Small intestine (tissue), 7 donors: ENCODE measurements around the gene SLC24A5. TPM values are rescaled to one million over a fixed set of nuclear protein-coding genes. Genes with fewer than 3 reads are reported as not detected.

Source experiments
- DNase-seq, 2 donors: peaks; one replicate each; pipeline versions ENCODE4 v3.0.0 to v3.0.0-alpha.2; 2013
- FAIRE-seq: peaks from 2 replicates; lab custom pipeline; 2012; peaks lifted over from hg19 to GRCh38; lab: Jason Lieb, UNC
- H3K27ac ChIP-seq, 3 donors: one replicate each; pipeline ENCODE4 v1.5.1; 2013; ENCODE audit warnings: low read length in 2 of 3, mild to moderate bottlenecking in 2 of 3, control low read depth in 1 of 3, inconsistent platforms in 1 of 3, low read depth in 1 of 3, moderate library complexity in 1 of 3
- H3K27me3 ChIP-seq, 3 donors: one replicate each; pipeline ENCODE4 v1.6.1; 2013; ENCODE audit warnings: low read length in 3 of 3, inconsistent platforms in 1 of 3; ENCODE audit not compliant: control insufficient read depth in 3 of 3, insufficient read depth in 3 of 3
- H3K36me3 ChIP-seq, 3 donors: one replicate each; pipeline ENCODE4 v1.6.1; 2013; ENCODE audit warnings: low read length in 3 of 3, inconsistent platforms in 1 of 3, low read depth in 1 of 3, mild to moderate bottlenecking in 1 of 3, moderate library complexity in 1 of 3; ENCODE audit not compliant: control insufficient read depth in 3 of 3, insufficient read depth in 2 of 3
- H3K4me1 ChIP-seq, 3 donors: one replicate each; pipeline ENCODE4 v1.6.1; 2013; ENCODE audit warnings: low read length in 2 of 3, inconsistent platforms in 1 of 3, low read depth in 1 of 3, mild to moderate bottlenecking in 1 of 3, moderate library complexity in 1 of 3; ENCODE audit not compliant: control insufficient read depth in 3 of 3, insufficient read depth in 2 of 3
- H3K4me3 ChIP-seq, 3 donors: one replicate each; pipeline ENCODE4 v1.5.1; 2013; ENCODE audit warnings: low read length in 3 of 3, control low read depth in 1 of 3, inconsistent platforms in 1 of 3, low read depth in 1 of 3, mild to moderate bottlenecking in 1 of 3, moderate library complexity in 1 of 3
- H3K9me3 ChIP-seq, 2 donors: one replicate each; pipeline ENCODE4 v1.6.1; 2013; ENCODE audit warnings: low read depth in 1 of 2, low read length in 1 of 2; ENCODE audit not compliant: control insufficient read depth in 2 of 2, insufficient read depth in 1 of 2
- whole genome bisulfite sequencing, 3 donors: extraction: QIAGEN DNeasy Blood & Tissue Kit; methylation state at CpG; one replicate each; pipeline ENCODE4 v1.1.7; 2013; 5-methylcytosine and 5-hydroxymethylcytosine counted together
- polyA plus RNA-seq, 4 donors: library from polyadenylated mRNA; stranded (reverse) in 3 of 4; unstranded in 1 of 4; fragments of 200-250 nt in 3 of 4; fragments of 120-200 nt in 1 of 4; gene quantifications; one replicate each; pipeline versions ENCODE4 v1.2.1 to v1.2.3, GENCODE V29; 2013
- donor health status: healthy with polysubstance abuse.
- donor health status: control.
- donor health status: control.
- donor health status: Bipolar disorder and iron deficiency.
- donor health status: healthy.

Gene SLC24A5
- polyA plus RNA-seq, 4 donors, result 0.03 TPM; not detected in 3

DNA sequence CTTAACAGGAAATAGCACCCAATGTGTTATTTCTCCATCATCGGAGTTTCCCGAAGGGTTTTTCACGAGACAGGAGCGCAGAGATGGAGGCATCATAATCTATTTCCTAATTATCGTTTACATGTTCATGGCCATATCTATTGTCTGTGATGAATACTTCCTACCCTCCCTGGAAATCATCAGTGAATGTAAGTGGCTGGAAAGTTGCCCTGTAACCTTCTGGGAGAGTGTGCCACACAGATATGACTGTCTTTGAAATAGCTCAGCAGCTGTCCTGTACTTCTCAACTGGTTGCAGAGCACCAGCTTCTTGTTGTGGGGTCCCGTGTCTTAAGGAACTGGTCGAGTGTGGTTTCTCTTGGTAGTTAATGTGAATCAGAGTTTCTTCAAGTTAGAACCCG lies 1.1 kb downstream of the SLC24A5 start:
- 79 to 86% (median 85%) methylated on average over 8 of the region's 8 CpGs for WGBS, 3 donors
- H3K9me3 ChIP-seq, result no peaks in the 10 kb centered on the region
- no peak overlapping the region for H3K4me3 ChIP-seq
- H3K27me3 ChIP-seq, result peaks cover 0 to 2% (median 0%) of the 10 kb centered on the region in 3 donors
- no peaks in the 10 kb centered on the region for H3K36me3 ChIP-seq
- H3K27ac ChIP-seq, result no peak overlapping the region
- no peak for DNase-seq
- no peak for FAIRE-seq
- no peaks in the 10 kb centered on the region for H3K4me1 ChIP-seq

- Histone ChIP-seq H3K36me3 (no peaks in the 10 kb centered on the region), H3K4me1 (no peaks in the 10 kb centered on the region), H3K27ac (no peak overlapping the region), H3K9me3 (no peaks in the 10 kb centered on the region), H3K4me3 (no peak overlapping the region), H3K27me3 (no peaks in the 10 kb centered on the region)
- FAIRE-seq (no peak), DNase-seq (no peak)
- 53 to 79% (median 62%) methylated on average over 6 of the region's 6 CpGs for WGBS, 3 donors
These were observed 6.0 kb downstream of the SLC24A5 start for GRCh38 chr15:48126667-48127355.

DNA sequence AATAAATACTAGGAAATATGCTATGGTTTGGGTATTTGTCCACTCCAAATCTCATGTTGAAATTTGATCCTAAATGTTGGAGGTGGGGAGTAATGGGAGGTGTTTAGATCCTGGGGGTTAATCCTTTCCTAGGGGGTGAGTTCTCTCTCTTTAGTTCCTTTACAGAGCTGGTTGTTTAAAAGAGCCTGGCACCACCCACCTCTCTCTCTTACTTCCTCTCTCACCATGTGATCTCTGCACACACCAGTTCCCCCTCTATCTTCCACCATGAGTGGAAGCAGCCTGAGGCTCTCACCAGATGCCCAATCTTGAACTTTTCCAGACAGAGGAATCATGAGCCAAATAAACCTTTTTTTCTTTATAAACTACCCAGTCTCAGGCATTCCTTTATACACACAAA lies 10.5 kb downstream of the SLC24A5 start:
- DNase-seq (no peak), FAIRE-seq (no peak)
- Histone ChIP-seq H3K4me3 (no peak overlapping the region), H3K9me3 (no peaks in the 10 kb centered on the region), H3K27me3 (no peaks in the 10 kb centered on the region), H3K36me3 (no peaks in the 10 kb centered on the region), H3K4me1 (no peaks in the 10 kb centered on the region), H3K27ac (no peak overlapping the region)

GRCh38 chr15:48132874-48133273 lies 12.1 kb downstream of the SLC24A5 start:
- Histone ChIP-seq H3K4me1 (no peaks in the 10 kb centered on the region), H3K4me3 (no peak overlapping the region), H3K27ac (no peak overlapping the region), H3K36me3 (no peaks in the 10 kb centered on the region), H3K9me3 (no peaks in the 10 kb centered on the region), H3K27me3 (no peaks in the 10 kb centered on the region)
- 85 to 89% (median 86%) methylated on average over 6 of the region's 6 CpGs for WGBS, 3 donors
- FAIRE-seq (no peak), DNase-seq (no peak)

GRCh38 chr15:48143856-48144255 lies 23.1 kb downstream of the SLC24A5 start:
- DNase-seq, result no peak
- 91 to 100% (median 95%) methylated on average over 1 of the region's 1 CpG for WGBS, 3 donors
- FAIRE-seq, result no peak

DNA sequence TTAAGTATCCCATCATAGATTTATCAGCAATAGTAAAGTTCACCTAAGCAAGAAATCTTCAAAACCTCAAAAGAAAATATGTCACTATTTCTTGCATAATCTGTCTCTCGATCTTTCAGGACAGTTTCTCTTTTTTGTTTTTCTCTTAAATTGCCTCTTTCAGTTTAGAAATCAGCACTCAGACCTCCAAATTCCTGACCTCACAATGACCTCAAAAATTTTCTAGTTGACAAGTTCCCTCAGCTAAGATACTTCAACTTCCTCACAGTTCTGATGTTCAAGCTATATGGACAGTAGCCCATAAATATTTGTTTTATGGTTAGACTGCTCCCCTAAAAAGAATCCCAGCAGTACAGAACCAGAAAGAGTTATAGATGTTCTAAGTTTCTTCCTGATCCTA lies 24.1 kb downstream of the SLC24A5 start:
- no peak overlapping the region for H3K27ac ChIP-seq
- no peak for DNase-seq
- no peaks in the 10 kb centered on the region for H3K9me3 ChIP-seq
- WGBS, 3 donors, result 49 to 80% (median 50%) methylated on average over 1 of the region's 1 CpG
- no peaks in the 10 kb centered on the region for H3K4me1 ChIP-seq
- no peaks in the 10 kb centered on the region for H3K36me3 ChIP-seq
- H3K4me3 ChIP-seq, result no peak overlapping the region
- FAIRE-seq, result no peak
- no peaks in the 10 kb centered on the region for H3K27me3 ChIP-seq

More at GRCh38 chr15:48143856-48144255, 23.1 kb downstream of the SLC24A5 start:
- H3K4me3 ChIP-seq, result no peak overlapping the region
- no peaks in the 10 kb centered on the region for H3K9me3 ChIP-seq
- H3K36me3 ChIP-seq, result no peaks in the 10 kb centered on the region
- H3K27ac ChIP-seq, result no peak overlapping the region
- no peaks in the 10 kb centered on the region for H3K4me1 ChIP-seq
- H3K27me3 ChIP-seq, result no peaks in the 10 kb centered on the region

DNA sequence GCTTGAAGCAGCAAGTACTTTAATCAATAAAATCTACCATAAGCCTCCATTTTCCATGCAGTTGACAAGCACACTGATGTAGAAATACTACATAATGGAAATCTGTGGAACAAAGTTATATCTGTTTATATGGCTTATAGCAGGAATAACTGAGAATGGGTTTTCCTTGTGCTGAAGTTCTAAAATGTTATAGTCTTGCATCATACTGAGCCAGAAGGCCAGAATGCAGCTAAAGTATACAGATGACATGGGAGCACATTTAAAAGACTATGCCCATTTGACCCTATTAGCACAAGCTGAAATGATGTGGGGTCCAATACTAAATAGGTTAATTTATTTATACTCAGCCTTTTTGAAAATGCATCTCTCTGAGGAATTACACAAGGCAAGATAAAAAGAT lies 25.1 kb downstream of the SLC24A5 start:
- Histone ChIP-seq H3K4me1 (no peaks in the 10 kb centered on the region), H3K27ac (no peak overlapping the region), H3K27me3 (no peaks in the 10 kb centered on the region), H3K4me3 (no peak overlapping the region), H3K9me3 (no peaks in the 10 kb centered on the region), H3K36me3 (no peaks in the 10 kb centered on the region)
- DNase-seq, result no peak
- FAIRE-seq, result no peak

DNA sequence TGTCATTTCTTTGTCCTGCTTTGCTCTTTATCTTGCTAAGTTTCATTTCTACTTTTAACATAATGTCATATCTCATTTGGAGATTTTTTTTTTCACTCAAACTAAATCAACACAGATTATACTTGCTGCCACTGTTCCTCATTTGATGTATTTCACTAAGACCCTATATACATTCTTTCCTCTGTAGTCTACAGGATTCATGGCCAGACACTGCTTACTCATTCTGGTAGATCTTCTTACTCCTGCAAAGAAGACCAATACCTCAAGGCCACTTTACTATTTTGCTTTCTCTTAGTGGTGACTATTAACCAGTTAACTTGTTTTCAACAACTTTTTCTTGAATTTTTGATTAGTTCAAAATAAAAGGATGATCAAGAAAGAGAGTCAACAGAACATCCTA lies 26.6 kb downstream of the SLC24A5 start:
- Histone ChIP-seq H3K4me1 (no peaks in the 10 kb centered on the region), H3K4me3 (no peak overlapping the region), H3K36me3 (no peaks in the 10 kb centered on the region), H3K9me3 (no peaks in the 10 kb centered on the region), H3K27ac (no peak overlapping the region), H3K27me3 (no peaks in the 10 kb centered on the region)
- FAIRE-seq (no peak), DNase-seq (no peak)

GRCh38 chr15:48149858-48150257 lies 29.1 kb downstream of the SLC24A5 start:
- Histone ChIP-seq H3K9me3 (no peaks in the 10 kb centered on the region), H3K4me1 (no peaks in the 10 kb centered on the region), H3K4me3 (no peak overlapping the region), H3K36me3 (no peaks in the 10 kb centered on the region), H3K27me3 (no peaks in the 10 kb centered on the region), H3K27ac (no peak overlapping the region)
- WGBS, 3 donors, result 85 to 90% (median 86%) methylated on average over 4 of the region's 4 CpGs
- DNase-seq (no peak), FAIRE-seq (no peak)
